HG02588 (cell line): ENCODE results near the gene KCNE2.
"Not testable (repeated sequence)": the region's sequence is repeated elsewhere in the genome, so short reads cannot be mapped to it uniquely, and the experiment has no call there.

Experiments
- ATAC-seq: cut with Tn5 transposase; IDR thresholded peaks from one replicate; pipeline ENCODE4 v1.9.1; 2021; ENCODE audit warnings: mild to moderate bottlenecking, moderate library complexity; ENCODE audit not compliant: unreplicated experiment

KCNE2 gene

DNA sequence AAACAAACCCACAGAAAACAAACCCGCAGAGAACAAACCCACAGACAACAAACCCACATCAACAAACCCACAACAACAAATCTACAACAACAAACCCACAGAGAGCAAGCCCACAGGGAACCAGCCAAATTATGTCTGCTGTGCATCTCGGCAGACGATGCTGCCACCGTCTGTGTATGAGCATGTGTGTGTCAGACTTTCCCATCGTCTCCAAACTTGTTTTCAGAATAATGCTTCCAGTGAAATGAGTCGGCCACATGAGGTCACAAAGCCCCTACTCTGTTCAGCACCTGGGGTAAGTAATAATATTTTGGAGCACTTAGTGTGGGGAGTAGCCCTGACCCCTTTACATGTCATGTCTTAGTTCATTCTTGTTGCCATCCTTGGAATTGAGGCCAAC, 42.3 kb downstream of the KCNE2 start:
- not testable (repeated sequence) for ATAC-seq

DNA sequence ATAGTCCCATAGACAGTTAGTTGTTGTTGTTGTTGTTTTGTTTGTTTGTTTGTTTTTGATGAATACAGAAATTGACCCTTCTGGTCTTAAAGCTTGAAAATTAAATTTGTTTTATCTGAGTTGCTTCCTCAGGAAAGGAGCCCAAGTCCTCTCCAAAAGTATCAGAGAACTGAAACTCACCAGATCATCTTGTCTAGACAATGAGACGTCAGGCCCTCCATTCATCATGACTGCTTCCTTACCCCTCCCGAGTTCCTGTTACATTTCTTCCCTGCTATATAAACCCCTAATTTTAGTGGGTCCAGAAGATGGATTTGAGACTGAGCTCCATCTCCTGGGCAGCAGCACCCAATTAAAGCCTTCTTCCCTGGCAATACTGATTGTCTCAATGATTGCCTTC, 42.9 kb downstream of the KCNE2 start:
- not testable (repeated sequence) for ATAC-seq

DNA sequence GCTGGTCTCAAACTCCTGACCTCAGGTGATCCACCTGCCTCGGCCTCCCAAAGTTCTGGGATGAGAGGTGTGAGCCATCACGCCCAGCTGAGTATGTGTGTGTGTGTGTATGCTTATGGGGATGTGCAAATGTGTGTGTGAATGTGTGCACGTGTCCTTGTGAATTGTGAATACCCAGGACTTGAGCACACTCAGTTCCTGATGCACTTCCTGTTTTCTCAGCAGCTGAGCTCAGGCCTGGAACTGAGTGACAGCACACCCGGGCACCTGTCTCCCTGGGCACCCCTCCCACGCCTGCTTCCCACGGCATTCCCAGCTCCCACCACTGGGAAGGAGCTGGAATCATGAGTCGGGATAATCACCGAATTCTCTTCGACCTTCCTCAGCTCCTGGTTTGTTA, 43.5 kb downstream of the KCNE2 start:
- ATAC-seq, result not testable (repeated sequence)

DNA sequence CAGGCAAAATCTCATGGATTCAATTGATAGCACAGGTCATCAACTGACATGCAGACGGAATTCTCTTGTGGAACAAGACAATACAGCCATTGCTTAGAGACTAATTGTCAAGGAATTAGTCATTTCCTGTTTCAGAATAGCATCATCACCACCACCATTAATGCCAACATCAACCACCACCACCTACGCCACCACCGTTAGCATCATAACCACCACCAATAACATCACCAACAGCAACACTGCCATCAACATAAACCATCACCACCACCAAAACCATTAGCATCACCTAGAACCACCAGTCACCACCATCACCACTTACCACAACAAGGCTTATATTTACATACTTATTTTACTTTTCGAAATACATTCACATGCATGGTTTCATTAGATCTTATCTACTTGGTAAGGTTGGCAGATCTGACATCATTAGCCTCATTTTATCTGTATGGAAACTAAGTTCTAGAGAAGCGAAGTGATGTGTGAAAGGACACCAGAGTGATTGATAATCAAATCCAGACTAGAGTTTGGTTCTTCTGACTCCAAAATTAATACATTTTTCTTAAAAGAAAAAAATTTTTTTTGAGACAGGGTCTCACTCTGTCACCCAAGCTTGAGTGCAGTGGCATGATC, 53.8 kb downstream of the KCNE2 start:
- ATAC-seq, result not testable (repeated sequence)
